Choroid plexus epithelial cell (primary cell): ENCODE data around the gene SLC6A5.

Experiments used
- DNase-seq: peaks from one replicate; pipeline ENCODE4 v3.0.0-alpha.2; 2010; ENCODE audit warnings: low read depth
- H3K4me3 ChIP-seq: 2 replicates; pipeline ENCODE4 v1.5.1; 2011; ENCODE audit warnings: low read depth, mild to moderate bottlenecking, control low read depth, low read length, moderate library complexity
- CTCF ChIP-seq: conservative IDR thresholded peaks from 2 replicates; pipeline ENCODE4 v1.5.1; 2011; ENCODE audit warnings: low read depth, mild to moderate bottlenecking, control low read depth, inconsistent platforms, low read length, moderate library complexity

SLC6A5 gene

GRCh38 chr11:20623252-20623651 lies 23.8 kb downstream of the SLC6A5 start:
- H3K4me3 ChIP-seq = no peak overlapping the region
- no peak for DNase-seq
- TF ChIP-seq CTCF = no peak

DNA sequence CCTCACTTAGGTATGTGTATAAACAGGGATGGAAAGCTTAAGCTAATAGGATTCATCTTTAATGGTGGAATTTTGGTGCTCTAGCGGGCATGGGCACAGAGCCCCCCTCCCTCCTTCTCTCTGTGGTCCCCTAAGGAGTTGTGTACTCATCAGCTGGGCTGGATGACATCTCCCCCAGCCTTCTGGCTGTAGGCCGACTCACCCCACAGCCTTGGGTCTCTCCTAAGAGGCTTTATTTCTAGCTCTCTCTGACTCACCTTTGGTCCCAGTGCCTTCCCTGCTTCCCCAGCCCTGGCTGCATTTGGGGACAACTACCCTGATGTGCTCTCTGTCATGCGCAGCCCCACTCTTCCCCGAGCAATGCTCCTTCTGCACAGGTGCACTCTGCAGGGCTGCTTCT lies 26.9 kb downstream of the SLC6A5 start:
- no peak for TF ChIP-seq CTCF
- DNase-seq = no peak
- no peak overlapping the region for H3K4me3 ChIP-seq

- no peak for DNase-seq
- TF ChIP-seq CTCF = no peak
- H3K4me3 ChIP-seq = no peak overlapping the region
Observed at GRCh38 chr11:20627026-20627425, 27.6 kb downstream of the SLC6A5 start.

- no peak for DNase-seq
- H3K4me3 ChIP-seq = no peak overlapping the region
- no peak for TF ChIP-seq CTCF
Observed at GRCh38 chr11:20627701-20628100, 28.3 kb downstream of the SLC6A5 start.

DNA sequence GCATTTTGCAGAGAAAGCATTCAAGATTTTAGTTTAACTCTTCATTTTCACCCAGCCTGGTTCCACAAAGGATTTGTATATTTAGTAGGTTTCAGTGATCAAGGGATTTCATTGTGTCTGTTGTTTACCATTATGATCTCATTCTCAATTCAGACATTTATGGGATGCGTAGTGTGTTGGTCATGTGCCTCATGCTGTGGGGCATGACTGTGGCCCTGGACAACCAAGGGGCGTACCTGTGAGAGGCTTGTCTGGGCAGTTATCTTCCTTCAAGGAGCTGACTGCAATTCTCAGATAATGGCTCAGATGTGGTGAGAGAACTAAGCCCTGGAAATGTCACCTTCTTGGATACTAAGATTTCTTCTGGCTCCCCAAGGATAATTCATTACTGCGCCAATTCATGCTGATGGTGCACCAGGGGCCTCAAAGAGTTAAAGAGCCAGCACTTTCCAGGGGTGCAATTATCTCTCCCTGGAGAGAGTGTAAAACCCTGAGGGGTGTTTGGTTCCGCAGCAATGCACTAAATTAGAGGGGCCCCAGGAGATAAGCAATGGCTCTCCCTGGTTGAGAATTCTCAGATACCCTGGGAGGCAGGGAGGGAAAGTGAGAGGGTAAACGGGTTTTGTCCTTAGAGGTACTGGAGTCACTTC lies 32.2 kb downstream of the SLC6A5 start:
- TF ChIP-seq CTCF = no peak

DNA sequence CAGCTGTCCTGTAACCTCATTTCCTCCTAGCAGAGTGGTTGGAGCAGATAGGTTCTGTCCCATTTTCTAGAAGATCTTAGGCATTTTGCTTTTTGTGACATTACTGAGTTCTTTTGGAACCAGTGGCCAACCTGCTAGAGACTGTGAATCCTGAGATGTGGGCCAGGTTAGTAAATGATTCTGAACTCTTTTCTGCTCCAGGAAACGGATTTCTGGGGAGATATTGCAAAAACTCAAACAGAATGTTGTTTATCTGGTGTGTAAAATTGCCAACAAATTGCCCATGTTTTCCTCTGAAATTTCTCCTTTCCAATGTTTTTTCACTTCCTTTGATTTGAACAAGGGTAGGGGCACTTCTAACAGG lies 32.7 kb downstream of the SLC6A5 start:
- H3K4me3 ChIP-seq = no peak overlapping the region
- TF ChIP-seq CTCF = no peak
- no peak for DNase-seq

More for the DNA sequence above, 32.2 kb downstream of the SLC6A5 start:
- no peak for DNase-seq
- H3K4me3 ChIP-seq = no peak overlapping the region

DNA sequence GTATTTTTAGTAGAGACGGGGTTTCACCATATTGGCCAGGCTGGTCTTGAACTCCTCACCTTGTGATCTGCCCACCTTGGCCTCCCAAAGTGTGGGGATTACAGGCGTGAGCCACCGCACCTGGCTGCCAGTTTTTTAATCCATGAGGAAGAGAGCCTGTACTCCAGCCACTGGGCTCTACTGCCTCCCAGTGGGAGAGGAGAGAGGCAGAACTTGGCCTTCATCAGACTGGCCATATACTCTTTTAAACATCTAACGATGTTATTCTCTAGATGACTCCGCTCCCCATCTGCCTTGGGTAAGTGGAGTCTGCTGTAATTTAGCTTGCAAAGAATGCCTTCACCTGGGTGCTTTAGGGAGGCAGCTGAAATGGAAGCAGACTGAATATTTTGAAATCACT lies 34.6 kb downstream of the SLC6A5 start:
- DNase-seq = no peak
- TF ChIP-seq CTCF = no peak
- no peak overlapping the region for H3K4me3 ChIP-seq
